ENCODE results near the gene CFDP1.

Gene CFDP1

DNA sequence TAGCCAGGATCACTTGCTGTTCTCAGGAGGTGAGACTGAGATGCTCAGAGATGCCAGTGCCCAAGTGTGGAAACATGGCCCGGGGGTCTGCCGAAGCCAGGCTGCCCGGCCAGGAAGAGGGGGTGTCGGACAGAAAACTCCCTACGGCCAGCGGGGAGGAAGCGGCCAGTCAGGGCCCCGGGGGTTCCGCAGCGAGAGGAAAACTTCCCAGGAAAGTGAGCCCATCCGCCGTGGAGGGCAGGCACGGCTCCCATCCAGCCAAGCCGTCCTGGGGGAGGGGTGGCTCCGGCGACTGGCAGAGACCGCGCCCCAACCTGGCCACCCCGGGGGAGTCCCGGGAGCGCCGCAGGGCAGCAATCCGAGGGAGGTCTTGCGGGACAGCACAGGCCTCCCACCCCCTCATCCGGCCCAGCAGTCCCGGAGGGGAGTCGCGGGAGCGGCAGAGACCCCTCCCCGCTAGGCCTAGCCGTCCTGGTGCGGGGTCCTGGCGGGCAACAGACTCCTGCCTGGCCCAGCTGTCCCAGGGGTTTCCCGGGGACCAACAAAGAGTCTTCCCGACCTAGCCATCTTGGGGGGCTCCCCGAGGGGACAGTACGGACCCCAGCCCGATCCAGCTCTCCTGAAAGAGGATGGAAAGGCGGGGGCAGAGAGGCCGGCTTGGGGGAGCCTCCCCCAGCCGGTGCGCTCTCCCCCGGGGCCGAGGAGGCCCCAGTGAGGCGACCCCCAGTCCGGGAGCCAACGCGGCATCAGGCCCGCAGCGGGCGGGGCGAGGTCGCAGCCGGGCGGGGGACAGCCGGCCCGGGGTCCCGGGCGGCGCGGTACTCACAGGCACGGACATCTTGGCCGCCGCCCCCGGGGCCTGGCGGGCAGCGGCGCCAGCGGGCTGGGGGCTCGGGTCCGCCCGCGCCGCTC is 168.0 kb downstream of the CFDP1 start:
- no peak for DNase-seq (ENCODE audit: low read depth)

DNA sequence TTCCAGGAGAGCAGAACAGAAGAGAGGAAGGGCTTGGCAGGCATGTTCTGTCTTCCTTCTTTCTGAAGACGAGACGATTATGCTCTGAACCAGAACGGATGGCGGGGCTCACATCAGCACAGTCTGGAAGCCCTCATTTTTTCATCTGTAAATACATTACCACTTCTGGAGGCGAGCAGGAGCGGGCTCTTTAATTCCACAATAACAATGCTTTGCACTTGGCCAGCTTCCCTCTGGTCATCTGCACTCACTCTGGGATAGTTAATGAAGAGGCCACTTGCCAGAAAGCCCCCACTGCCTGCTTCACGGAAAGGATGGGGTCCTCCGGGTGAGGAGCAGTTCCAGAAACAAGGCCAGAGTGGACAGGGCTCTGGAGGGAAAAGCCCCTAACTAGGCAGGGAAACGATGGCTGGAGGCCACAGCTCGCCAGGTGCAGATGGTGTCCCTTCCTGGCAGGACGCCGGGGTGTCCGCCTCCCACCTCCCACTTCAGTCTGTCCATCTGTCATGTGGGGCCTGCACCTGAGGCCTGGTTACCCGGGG is 168.8 kb downstream of the CFDP1 start:
- DNase-seq (ENCODE audit: low read depth), result no peak

DNA sequence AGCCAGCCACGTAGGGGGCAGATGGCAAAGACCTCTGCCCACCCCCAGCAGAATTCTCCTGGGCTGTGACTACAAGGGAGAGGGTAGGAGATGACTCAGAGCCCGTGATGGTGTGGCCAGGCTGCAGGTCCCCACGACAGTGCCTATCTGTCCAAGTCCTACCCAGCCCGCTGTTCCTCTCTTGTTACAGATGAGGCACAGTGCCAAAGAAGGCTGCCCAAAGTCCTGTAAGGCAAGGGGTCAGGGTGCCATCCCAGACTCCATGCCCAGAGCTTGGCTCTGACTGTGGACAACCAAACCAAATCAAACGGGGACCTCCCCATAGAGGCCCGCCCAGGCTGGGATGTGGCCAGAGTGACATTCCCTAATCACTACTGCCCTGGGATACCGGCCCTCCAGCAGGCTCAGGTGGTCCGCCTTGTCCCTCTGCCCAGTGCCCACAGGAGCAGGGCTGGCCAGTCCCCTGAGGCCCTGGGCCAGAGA is 169.3 kb downstream of the CFDP1 start:
- no peak for DNase-seq (ENCODE audit: low read depth)

DNA sequence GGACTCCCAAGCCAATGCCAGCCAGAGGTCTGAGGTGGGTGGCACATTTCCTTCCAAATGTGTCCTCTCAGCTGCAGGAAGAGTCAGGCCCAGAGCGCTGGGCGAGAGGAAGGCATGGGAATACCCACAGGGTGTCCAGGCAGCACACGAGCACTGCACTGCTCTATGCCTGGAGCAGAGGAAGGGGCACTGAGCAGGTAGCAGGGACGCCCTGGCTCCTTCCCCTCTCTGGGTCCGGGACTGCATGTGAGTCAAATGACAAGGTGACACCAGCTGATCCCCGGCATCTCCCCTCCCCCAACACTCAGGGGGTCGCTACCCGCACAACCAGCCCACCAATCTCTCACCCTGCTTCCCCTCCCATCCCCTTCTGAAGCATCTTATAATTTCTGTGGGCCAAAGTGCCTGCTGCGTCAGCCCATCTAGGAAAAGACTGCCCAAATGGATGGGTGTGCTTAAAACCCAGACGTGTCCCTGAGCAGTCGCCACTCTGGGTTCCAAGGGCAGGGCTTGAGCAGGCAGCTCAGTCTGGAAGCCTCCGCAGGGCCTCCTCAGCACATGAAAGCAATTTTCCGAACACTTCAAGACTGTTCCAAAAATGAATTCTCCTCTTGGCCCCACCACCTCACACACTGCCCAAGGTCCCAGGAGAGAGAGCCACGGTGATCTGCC is 169.9 kb downstream of the CFDP1 start:
- DNase-seq (ENCODE audit: low read depth), result no peak

DNA sequence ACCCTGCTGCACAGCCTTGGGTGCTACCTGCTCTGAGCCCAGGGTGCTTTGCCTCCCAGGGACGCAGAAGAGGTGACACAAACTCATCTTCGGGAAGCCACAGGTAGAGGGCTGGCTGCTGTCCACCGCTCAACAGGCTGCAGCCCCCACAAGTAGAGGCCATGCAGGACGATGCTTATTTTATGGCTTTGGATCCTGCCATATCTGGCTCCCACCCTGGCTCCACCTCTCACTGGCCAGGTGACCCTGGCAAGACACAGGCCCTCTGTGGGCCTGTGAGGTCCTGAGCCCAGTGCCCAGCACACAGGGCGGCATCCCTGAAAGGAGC is 170.5 kb downstream of the CFDP1 start:
- no peak for DNase-seq (ENCODE audit: low read depth)

DNA sequence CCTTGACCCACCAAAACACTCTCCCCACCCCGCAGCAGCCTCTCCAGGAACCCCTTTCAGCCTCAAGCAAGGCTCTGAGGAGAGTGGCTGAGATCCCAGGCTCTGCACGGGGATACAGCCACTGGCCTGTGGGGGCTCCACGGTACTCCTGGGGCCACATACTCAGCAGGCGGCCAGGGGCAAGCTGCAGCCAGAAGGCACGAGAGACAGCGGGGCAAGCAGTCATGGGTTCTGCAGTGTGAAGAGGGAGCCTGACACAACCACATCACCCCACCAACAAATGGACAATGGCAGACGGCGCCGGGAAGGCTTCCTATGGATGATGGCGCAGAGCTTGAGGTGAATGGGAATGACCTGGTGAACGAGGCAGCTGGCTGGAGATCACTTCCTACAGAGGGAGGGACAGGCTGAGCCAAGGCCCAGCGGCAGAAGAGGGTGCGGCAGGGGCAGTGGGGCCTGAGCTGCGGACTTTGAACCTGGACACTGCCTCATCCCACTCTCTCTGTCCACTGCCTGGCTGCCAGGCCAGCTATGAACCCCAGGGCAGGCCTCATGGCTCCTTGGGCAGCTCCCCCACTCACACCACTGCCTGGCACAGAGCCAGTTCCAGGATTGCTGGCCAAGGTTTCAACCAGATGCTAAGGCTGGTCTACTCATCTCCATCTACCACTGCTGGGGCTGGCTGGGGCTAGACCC is 171.1 kb downstream of the CFDP1 start:
- no peak for DNase-seq (ENCODE audit: low read depth)

DNA sequence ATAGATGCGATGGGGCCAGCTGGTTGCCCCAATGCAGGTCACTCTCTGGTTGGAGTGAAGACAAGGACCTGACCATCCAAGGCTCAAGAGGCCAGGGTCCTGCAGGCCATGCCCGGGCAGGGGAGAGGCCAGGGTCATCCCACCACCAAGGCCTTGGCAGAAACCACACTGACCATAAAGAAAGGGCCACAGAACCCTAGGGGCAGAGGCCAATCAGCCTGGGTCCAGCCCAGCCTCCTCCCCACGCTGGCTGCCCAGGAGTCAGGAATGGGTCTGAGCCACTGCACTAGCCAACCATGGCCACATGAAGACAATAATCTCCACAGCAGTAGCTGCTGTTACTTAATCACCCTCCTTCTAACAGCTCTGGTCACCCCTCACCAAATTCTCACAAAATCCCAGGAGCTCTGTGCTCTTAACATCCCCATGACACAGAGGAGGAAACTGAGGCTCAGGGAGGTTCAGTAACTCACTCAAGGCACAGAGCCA is 171.7 kb downstream of the CFDP1 start:
- no peak for DNase-seq (ENCODE audit: low read depth)

DNA sequence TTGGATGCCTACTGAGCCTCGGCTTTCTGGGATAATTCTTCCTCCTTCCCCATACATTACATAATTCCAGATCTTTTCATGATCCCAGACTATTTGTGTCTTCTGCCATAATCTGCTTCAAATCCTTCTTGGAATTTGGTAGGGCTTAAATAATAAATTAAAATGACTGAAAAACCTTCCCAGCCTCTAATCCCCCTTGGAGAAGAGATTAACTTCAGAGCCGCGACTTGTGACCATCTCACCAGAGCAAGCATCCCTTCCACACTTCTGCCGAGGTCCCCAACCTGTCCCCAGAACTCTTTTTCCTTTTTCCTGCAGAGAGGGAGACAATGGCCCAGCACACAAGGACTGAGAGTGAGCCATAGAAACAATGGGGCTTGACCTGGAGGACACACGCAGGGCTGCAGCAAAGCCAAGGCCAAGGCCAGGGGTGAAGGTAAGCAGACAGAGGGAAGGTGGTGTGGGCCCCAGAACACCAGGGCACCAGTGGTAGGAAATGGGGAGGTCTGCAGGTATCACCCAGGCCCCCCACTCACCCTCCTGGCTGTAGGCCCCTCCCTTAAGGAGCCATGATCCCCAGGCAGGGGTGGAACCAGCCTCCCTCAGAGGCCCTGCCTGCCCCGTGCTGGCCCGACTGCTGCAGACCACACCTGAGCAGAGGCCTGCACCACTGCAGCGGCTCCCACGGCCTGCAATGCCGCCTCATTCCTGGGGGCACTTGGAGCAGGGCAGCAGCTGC is 172.3 kb downstream of the CFDP1 start:
- no peak for DNase-seq (ENCODE audit: low read depth)

DNA sequence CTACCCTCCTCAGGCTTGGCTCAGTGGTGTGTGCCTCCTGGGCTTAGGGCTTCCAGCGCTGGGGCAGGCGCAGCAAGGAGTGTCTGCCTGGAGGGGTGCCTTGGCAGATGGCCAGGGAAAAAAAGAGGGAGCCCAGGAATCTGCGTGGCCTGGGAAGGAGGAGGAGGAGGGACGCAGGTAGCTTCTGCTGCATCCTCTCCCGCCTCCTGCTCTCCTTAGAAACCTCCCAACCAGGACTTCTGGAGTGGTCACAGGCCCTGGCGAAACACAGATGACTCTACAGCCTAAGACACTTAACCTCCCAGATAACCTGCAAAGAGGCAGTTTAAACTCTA is 174.5 kb downstream of the CFDP1 start:
- DNase-seq (ENCODE audit: low read depth), result no peak

DNA sequence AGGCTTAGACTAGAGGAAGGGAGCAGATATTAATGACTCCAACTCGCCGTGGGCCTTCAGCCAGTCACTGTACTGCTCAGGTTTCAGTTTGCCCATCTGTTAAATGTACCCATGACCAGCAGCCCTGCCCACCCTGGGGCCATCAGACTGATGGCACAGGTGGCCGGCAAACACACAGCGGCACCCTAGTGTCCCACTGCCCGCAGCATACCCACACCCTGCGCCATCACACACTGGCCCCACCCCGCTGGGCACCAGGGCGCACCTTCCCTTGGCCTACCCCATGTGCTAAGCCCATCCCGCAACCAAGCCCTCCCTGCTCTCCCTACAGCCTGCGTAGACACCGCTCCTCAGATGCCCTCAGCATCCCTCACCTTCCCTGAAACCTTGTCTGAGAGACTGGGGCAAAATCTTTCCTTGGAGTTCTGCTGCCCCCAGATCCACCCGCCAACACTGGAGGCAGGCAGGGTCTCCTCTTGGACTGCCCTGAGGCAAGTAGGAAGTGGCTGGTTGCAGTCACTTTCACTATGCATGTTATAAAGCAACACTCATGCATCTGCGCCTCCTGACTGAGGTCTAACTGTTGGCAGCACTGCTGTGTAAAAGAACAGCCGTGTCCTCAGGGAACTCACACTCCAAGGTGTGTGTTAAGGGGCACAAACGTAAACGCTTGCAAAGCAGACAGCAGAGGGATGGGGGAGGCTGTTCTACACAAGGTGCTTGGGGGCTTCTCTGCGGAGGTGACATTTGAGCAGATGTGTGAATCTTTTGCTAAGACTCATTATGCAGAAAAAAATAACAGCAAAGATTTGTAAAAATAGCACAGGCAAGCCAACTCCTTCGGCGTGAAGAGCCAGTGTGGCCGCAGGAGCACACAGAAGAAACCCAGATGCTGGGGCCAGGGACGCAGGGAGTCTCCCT is 175.2 kb downstream of the CFDP1 start:
- DNase-seq (ENCODE audit: low read depth), result no peak

DNA sequence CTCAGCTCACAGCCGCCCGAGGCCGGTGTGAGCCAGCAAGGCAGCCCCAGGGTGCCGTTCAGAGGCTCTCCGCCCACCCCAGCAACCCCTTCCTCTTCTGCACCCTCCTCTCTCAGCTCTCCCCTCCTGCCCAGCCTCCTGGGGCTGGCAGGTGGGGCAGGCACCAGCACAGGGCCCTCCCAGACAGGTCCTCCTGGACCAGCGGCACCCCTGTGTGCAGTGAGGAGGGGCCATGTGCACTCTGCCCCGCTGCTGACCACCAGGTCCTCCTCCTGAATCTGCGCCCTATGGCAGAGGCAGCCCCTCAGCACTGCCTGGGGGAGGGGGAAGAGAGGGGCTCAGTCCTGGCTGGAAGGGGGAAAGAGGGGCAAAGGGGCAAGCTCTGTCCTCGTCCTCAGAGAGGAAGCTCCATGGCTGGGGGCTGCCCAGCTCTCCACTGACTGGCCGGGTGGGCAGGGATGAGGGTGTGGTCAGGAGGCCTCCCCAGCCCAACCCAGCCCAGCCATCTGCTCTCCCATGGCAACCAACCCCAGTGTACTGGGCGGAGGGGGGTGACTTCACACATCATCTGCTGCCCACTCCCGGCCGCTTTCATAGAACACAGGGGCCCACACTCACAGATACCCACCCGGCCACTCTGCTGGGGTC is 176.5 kb downstream of the CFDP1 start:
- no peak for DNase-seq (ENCODE audit: low read depth)

DNA sequence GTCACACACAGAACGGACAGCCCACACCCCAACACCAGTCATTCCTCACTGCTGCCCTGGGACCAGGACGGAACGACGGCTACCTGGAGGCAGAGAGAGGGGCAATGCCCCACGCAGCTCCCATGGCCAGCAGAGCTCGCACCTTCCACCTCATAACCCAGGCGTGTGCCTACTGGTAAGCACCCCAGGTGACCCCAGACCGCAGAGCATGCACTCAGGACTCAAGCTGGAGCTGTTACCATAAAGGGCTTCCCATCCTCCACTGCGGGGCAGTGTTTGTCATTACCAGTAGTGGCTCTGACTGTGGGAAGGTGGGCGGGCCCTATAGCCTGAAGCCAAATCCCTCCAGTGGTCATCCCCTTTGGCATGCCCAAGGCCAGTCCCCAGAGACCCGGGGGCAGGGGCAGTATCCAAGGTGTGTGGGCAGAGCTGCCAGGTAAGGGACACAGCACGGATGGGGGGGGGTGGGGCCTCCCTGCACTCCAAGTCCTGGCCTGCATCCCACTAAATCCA is 177.2 kb downstream of the CFDP1 start:
- DNase-seq (ENCODE audit: low read depth), result no peak

DNA sequence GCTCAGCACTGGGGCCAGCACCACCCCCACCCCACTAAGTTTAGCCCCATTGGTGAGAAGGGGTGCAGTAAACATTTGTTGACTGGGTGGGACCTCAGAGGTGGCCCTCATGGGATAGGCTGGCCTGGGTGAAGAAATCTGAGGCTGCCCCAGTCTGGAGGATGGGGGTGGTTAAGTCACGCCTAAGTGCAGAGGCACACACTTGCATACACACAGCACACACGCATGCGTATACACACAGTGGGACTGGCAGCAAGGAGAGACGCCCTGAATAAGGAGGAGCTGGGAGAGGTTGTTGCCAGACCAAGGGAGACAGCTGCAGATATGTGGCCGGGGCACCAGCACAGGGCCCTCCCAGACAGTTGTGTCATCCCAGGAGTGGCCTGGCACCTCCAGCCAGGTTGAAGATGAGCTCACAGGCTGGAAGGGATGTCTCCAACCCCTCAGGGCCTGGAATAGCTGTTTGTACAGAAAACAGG is 178.9 kb downstream of the CFDP1 start:
- peak; percentile 95 for DNase-seq (ENCODE audit: low read depth)

DNA sequence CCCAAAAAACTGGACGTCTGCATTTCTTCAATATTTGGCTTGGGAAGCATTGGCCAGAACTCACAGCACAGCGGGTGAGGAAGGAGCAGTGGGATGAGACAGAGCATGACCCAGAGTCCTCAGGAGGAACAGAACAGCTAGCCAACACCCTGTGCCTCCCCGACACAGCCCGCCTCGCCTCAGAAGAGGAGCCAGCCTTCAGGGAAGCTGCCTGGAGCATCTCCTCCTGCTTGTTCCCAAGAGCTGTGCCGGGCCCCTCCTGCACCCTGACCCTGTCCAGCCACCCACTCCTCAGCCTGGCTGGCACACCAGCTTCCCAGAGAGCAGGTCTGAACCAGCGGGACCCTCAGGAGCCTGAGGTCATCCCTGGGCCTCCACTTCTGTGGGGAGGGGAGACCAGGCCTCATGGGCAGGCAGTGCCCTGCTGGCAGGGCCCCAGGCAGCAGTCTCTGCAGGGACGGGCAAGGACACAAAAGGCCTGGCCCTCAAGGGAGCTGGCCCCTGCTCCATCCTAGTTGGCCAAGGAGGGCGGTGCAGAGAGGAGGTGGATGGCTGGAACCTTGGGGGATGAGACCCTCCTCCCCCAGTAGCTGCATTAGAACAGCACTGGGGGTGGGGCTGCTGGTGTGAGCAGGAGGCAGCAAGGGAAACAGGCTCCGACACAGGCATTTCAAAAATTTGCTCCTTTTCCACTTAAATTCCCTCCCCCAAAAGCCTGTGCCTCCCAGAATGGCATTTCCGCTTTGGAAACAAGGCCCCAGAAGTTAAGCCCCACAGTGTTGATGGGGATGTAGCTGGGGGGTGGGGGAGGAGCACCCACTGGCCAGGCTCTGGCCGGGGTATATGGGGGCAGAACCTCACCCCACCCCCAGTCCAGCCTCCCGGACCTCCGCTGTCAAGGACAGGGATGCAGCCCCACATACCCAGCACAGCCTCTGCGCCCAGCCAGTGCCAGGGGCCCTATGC is 180.1 kb downstream of the CFDP1 start:
- DNase-seq (ENCODE audit: low read depth), result peak; percentile 70

DNA sequence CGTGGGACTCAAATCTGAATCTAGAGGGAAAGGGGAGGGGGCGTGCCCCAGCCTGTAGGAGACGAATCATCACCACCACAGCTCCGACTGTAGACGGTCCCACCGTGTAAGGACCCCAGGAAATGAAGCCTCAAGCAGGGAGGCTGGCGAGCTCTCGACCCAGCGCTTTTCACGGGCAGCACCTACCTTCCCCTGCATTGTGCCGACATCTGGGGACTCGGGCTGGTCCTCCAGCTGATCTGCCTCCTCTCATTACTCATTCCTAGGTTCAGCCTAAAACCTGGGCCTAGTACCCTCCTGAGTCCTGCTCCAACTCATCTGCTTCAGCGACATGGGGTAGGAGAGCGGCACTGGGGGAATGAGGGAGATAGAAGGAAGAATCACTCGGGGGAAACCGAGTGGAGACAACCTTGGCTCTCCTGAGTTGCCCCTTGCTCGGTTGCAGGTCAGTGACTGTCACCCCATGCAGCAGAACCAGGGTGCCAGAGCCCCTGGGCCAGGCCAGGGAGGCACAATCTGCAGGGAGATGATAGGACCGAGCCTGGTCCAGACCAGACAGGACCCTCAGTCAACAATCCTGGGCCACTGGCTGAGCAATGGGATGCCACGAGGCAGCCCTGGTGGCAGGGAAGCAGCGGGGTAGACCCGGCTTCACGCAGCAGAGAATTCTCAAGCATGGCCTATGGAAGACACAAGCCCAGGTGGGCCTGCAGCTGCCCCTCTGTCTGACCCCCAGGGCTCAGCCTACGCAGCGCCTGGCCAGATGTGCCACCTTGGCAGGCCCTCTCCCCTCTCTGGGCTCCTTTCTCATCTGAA is 181.0 kb downstream of the CFDP1 start:
- no peak for DNase-seq (ENCODE audit: low read depth)

DNA sequence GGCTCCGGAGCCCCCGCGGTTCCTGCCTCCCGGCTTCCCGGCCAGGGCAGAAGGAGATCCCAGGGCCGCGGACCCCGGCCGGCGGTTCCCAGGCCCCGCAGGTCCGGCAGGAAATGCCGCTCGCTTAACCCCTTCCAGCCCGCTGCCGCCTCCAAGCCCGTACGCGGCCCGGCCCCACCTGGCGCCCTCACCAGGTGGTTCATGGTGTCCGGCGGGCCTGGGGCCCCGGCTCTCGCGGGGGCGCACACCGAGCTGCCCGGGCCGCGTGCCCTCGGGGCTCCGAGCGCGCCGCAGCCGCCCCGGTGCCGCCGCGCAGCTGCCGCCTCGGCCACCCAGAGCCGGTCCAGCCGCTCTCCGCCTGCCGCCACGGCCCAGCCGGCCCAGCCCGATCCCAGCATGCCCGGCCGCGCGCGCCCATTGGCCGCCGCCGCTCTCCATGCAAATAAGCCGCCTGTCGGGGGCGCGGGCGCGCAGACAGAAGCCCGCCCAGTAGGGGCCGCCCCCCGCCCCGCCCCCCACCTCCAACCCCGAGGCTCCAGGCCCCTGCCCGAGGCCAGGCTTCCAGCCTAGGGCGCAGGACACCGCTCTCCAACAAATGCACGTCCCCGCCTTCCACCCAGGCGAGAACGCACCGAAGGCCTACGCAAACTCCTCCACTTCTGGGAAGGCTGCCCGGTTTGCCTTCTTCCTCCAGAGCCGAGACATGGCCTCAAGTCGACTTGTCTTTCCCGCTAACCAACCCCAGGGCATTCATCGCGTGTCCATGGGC is 181.8 kb downstream of the CFDP1 start, which contains the start of gene BCAR1:
TSS of gene BCAR1 (minus strand) at position 345 of the 769 bp plus-strand sequence. CDS start at position 203, 142 bp downstream.
- DNase-seq (ENCODE audit: low read depth), result peak; percentile 65

DNA sequence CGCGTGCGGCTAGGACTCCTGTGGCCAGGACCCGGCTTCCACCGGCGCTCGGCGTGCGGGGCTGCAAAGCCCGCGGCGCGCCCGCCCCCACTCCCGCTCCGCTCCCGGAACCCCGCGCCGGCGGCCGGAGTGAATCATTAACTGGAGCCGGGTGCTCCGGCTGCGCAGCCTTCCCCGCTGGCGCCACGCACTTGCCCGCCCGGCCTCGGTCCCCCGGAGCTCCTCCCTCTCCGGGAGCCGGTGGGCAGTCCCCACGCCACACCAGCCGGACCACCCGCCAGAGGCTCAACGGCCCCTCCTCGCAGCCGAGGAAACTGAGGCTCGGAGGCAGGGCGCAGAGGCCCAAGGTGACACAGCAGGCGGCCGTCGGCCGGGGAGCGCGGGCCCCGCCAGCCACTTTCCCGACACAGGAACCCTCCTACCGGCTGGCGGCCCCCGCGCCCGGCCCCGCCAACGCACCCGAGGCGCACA is 182.5 kb downstream of the CFDP1 start:
- DNase-seq (ENCODE audit: low read depth), result no peak

All from GM04503 (cell line).